Activated T-cell treated with anti-CD3 and anti-CD28 coated beads, Interleukin-2, amount 50 U/mL, for 24 hours (primary cell): ENCODE data around the gene MYO19.
"Not testable (repeated sequence)": the region's sequence is repeated elsewhere in the genome, so short reads cannot be mapped to it uniquely, and the experiment has no call there.

Experiments
- DNase-seq: peaks from one replicate; pipeline ENCODE4 v3.0.0-alpha.2; 2020
- H3K27ac Mint-ChIP-seq: 2 replicates; pipeline ENCODE4 v1.8.0; 2020; ENCODE audit warnings: mild to moderate bottlenecking, mixed read lengths
- H3K27me3 Mint-ChIP-seq: 2 replicates; pipeline ENCODE4 v1.8.0; 2020; ENCODE audit warnings: mixed read lengths
- H3K36me3 Mint-ChIP-seq: 2 replicates; pipeline ENCODE4 v1.8.0; 2020; ENCODE audit warnings: low read depth, mixed read lengths
- H3K4me1 Mint-ChIP-seq: 2 replicates; pipeline ENCODE4 v1.8.0; 2020; ENCODE audit warnings: low read depth, mixed read lengths
- H3K4me3 Mint-ChIP-seq: 2 replicates; pipeline ENCODE4 v1.8.0; 2020; ENCODE audit warnings: mild to moderate bottlenecking, moderate library complexity, mixed read lengths
- H3K9me3 Mint-ChIP-seq: 2 replicates; pipeline ENCODE4 v1.8.0; 2020; ENCODE audit warnings: mixed read lengths

Gene MYO19

DNA sequence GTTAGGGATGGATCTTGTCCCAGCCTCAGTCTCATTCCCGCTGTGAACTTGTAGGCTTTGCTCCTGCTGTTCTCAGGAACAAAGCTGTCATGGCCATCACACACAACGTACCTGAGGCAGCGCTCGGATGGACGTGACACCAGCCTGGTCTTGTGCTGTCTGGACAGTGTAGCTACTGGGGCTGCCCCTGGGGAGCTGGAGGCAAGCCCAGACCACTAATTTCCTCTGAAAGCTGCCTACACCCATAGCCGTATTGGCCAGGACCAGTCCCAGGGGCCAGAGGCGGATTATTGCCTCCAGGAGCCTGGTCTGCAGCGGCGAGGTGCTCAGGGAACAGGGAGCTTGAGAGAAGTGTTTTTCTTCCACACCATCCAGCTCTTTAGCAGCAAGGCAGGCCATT lies 36.5 kb downstream of the MYO19 start:
- Mint-ChIP-seq H3K4me1 (peaks cover 4% of the 10 kb centered on the region), H3K36me3 (peaks cover 93% of the 10 kb centered on the region), H3K27ac (peak overlapping the region; percentile 74), H3K9me3 (no peaks in the 10 kb centered on the region), H3K27me3 (no peaks in the 10 kb centered on the region), H3K4me3 (no peak overlapping the region)
- DNase-seq = no peak

DNA sequence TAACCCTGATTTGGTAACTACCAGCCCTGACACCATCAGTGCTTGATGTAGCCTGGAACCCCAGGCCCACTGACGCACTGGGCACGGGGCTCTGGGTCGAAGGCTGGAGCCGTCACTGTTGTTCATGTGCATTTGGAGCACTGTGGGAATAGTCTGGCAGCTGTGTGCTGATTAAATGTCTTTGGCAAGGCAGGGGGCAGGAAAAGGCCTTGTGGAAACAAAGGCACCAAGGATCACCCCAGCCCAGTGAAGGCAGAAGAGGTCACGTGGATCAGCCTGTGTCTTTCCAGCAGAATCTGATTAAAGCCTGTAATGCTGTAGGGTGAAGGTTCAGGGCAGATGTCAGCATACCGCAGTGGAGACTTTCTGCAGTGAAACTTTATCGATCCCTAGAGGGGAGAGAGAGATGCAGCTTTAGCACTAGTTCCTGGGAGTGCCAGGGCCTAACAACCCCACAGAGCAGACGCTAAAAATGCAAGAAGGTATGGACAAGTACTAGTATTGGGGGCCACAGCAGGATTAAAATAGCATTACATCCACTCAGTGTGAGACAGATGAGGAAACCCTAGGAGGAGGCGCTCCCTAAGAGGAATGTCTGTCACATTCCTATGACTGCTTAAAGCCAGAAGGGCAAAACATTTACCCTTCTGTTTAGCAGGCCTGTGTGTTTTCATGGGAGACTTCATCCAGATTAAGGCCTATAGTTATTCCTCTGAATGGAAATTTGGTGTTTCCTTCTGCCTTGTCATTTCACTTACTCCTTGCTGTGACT lies 38.5 kb downstream of the MYO19 start:
- no peak overlapping the region for H3K4me3 Mint-ChIP-seq
- no peak for DNase-seq
- peak overlapping the region; percentile 73 for H3K27ac Mint-ChIP-seq

DNA sequence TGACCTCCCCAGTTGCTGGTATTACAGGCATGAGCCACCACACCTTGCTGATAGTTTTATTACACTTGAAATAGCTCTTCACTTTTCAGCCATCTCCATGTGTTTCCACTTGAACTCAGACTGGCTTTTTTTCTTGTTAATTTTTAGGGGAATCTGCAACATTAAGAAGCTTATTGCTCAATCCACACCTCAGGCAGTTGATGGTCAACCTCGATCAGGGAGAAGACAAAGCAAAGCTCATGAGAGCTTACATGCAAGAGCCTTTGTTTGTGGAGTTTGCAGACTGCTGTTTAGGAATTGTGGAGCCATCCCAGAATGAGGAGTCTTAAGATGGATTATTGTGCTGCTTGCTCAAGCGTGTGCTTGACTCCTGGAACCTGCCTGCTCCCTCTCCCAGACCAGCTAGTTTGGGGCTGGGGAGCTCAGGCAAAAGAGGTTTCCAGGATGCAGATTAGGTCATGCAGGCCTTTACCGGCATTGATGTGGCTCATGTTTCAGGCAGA lies 39.5 kb downstream of the MYO19 start:
- no peak for DNase-seq
- Mint-ChIP-seq H3K9me3 (no peaks in the 10 kb centered on the region), H3K27ac (peak overlapping the region; percentile 71), H3K4me1 (peaks cover 22% of the 10 kb centered on the region), H3K27me3 (no peaks in the 10 kb centered on the region), H3K4me3 (no peak overlapping the region), H3K36me3 (peaks cover 92% of the 10 kb centered on the region)

More for the DNA sequence above, 38.5 kb downstream of the MYO19 start:
- H3K36me3 Mint-ChIP-seq = peaks cover 95% of the 10 kb centered on the region
- no peaks in the 10 kb centered on the region for H3K27me3 Mint-ChIP-seq
- peaks cover 15% of the 10 kb centered on the region for H3K4me1 Mint-ChIP-seq
- no peaks in the 10 kb centered on the region for H3K9me3 Mint-ChIP-seq

DNA sequence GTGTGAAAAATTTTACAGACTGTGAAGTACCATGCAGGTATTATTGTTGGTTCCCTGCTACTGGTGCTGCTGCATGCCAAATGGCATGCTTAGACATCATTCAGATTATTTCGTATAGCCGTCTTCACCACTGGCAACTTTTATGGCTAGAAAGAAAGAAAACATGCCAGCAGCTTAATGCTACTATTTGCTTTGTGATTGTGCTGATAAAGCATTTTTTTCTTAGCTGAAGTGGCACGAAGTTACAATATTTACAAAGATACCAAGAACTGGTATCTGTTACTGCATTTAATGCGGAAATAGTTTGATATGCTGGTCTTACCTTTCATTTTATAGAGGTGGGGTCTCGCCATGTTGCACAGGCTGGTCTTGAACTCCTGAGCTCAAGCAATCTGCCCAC lies 40.0 kb downstream of the MYO19 start:
- H3K9me3 Mint-ChIP-seq = no peaks in the 10 kb centered on the region
- no peaks in the 10 kb centered on the region for H3K27me3 Mint-ChIP-seq
- no peak overlapping the region for H3K4me3 Mint-ChIP-seq
- peaks cover 25% of the 10 kb centered on the region for H3K4me1 Mint-ChIP-seq
- no peak for DNase-seq
- peak overlapping the region; percentile 71 for H3K27ac Mint-ChIP-seq
- peaks cover 91% of the 10 kb centered on the region for H3K36me3 Mint-ChIP-seq

DNA sequence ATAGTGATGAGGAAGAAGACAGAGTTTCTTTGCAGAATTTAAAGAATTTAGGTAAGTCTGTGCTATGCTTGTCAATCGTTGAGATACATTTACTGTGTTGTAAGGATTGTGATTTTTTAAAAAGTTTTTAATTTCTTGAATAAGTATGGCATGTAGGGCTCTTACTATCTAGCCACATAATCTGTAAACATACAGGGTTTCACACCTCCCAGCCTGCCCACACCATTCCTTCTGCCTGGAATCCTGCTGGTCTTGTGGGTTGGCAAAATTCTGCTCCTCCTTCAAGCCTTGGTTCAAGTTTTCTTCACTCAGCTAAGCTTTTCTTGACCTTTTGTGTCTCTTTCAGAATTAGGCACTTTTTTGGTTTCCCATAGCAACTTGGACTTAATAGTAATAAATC lies 40.7 kb downstream of the MYO19 start:
- Mint-ChIP-seq H3K4me3 (no peak overlapping the region), H3K36me3 (peaks cover 92% of the 10 kb centered on the region), H3K27me3 (no peaks in the 10 kb centered on the region), H3K27ac (peak overlapping the region; percentile 42), H3K4me1 (peaks cover 33% of the 10 kb centered on the region), H3K9me3 (no peaks in the 10 kb centered on the region)
- no peak for DNase-seq

DNA sequence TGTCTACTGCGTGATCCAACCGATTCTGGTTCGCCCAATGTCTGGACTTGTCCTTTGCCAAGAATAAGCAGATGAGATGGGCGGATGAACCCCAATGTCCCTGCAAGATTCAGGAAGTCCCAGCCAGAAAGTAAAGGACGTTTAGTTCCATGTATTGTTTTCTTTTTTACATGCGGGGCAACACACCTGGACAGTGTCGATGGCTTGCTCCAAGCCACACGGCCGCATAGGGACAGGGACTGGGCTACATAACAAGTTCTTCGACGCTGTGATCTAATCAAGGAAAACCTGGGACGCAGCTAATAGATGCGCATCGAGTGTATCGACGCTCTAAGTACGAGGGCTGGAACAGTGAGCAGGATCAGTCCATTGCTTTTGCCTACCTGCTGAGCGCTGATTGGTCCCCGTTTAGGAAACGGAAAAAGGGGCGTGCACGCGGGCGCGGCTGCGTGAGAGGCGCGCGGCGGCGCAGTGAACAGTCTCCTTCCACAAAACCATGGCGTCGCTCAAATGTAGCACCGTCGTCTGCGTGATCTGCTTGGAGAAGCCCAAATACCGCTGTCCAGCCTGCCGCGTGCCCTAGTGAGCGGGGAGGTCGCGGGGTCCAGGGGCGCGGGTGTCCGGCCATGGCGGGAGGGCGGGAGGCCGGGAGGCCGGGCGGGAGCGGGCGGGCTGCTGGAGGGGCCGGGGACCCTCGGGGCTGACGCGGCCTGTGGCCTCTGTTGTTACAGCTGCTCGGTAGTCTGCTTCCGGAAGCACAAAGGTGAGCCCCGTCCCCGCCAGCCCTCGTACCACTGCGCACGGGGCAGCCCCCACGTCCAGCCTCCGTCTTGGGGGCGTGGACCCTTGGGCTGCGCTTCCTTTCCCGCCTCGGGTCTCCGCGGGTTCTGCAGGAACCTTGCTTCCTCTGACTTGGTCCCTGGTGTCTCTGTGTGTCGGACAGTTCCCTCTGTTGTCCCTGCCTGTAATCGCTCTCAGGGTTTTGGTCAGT lies 48.2 kb downstream of the MYO19 start, which contains the start of gene ZNHIT3:
Gene ZNHIT3 (plus strand): TSS at position 478 of the 991 bp plus-strand sequence. CDS start 19 bp downstream, at position 497.
- peak; percentile 89 for DNase-seq
- no peaks in the 10 kb centered on the region for H3K9me3 Mint-ChIP-seq
- peak within 1 kb of the TSS; percentile 99 for H3K27ac Mint-ChIP-seq
- peak within 1 kb of the TSS; percentile 98 for H3K4me3 Mint-ChIP-seq
- peaks cover 32% of the 10 kb centered on the region for H3K36me3 Mint-ChIP-seq
- peaks cover 11% of the 10 kb centered on the region for H3K27me3 Mint-ChIP-seq
- peaks cover 58% of the 10 kb centered on the region for H3K4me1 Mint-ChIP-seq

DNA sequence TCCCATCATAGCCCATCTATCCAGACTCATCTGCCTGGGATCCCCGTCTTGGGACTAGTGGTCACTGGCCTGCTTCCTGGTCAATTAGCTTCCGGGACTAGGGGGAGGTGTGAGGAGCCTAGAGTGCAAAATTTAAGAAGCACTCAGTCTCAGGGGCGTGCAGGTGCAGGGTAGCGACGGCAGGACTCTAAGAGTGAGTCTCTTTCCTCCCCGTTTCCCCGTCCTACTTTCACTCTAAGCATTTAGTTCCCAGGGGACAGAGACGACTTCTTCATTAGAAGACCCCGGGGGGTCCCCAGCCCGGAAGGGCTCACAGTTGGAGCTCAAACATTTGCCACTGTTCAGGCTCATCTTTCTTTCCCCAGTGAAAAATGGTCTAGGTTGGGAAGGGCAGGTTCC lies 48.9 kb downstream of the MYO19 start:
- Mint-ChIP-seq H3K4me1 (peaks cover 52% of the 10 kb centered on the region), H3K27ac (peak overlapping the region; percentile 99), H3K4me3 (peak overlapping the region; percentile 98), H3K9me3 (no peaks in the 10 kb centered on the region), H3K36me3 (peaks cover 26% of the 10 kb centered on the region), H3K27me3 (peaks cover 15% of the 10 kb centered on the region)
- DNase-seq = no peak

DNA sequence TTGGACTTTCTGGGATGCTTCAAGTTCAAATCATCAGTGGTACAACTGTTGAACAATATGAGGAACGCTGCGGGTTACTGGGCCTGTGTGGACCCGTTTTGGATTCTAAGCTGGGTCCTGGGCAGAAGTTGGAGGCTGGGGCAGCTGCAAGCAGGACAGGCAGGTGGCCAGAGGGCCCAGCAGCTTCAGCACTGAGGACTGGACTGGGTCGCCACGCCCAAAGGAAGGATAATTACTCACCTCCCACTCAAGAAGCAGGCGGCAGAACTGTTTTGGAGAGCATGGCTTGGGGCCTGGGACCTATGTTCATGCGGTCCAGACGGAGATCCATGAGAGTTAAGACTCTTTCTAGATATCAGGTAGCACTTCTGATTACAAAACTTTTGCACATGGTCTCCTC lies 49.6 kb downstream of the MYO19 start:
- H3K4me3 Mint-ChIP-seq = peak overlapping the region; percentile 44

DNA sequence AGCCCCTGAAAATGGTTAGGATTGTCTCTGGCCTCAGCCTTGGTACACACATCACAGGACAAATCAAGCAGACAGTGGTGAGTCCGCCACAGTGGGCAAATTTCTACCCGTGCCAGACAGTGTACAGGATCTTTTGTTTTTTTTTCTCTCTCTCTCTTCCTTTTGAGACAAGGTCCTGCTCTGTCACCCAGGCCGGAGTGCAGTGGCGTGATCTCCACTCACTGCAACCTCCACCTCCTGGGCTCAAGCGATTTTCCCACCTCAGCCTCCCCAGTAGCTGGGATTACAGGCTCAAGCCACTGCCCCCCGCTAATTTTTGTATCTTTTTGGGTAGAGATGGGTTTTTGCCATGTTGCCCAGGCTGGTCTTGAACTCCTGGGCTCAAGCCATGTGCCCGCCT lies 50.6 kb downstream of the MYO19 start:
- H3K4me1 Mint-ChIP-seq = peaks cover 38% of the 10 kb centered on the region
- not testable (repeated sequence) for DNase-seq, H3K9me3 Mint-ChIP-seq, H3K27ac Mint-ChIP-seq, H3K4me3 Mint-ChIP-seq
- peaks cover 13% of the 10 kb centered on the region for H3K36me3 Mint-ChIP-seq
- H3K27me3 Mint-ChIP-seq = peaks cover 22% of the 10 kb centered on the region

More for the DNA sequence above, 49.6 kb downstream of the MYO19 start:
- peaks cover 22% of the 10 kb centered on the region for H3K36me3 Mint-ChIP-seq
- H3K27me3 Mint-ChIP-seq = peaks cover 19% of the 10 kb centered on the region
- DNase-seq = no peak
- no peak overlapping the region for H3K27ac Mint-ChIP-seq
- no peaks in the 10 kb centered on the region for H3K9me3 Mint-ChIP-seq
- H3K4me1 Mint-ChIP-seq = peaks cover 48% of the 10 kb centered on the region

DNA sequence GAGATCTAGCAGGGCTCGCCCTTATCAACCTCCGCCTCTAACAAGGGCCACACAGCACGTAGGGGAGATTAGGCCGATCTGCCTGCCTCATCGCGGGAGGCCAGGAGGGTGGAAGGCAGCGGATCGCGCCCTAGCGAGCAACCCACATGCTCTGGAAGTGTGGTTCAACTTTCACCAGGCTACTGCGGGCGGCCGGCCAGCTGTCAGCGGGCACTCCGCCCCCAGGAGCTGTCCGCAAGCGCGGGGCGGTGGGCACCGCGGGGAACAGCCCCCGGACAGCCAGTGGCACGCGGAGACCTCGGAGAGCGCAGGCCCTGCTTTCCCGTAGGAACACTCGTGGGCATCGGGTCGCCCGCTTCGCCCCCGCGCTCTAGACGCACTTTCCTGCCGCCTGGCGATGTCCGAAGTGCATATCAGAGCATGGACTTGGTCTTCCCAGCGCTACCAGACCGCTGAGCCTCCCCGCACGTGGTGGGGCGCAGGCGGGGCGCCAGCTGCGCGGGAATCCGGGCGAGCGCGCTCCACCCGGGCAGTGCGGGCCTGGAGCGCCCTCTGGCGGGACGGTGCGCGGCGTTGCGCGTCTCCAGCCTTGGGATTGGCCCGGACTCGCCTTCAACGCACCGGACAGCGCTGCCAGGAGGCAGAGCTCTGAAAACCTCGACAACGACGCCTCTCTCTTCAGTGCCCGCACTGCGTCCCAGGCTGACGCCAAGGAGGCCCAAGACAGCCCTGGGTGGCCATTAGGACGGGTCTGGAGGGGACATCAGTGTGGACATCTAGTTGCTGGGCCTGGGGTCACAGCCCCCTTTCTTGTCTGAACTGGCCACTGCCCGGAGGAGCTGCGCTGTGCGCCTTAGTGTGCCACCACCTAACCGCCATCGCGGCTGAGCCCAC lies 51.8 kb downstream of the MYO19 start:
- peaks cover 32% of the 10 kb centered on the region for H3K4me1 Mint-ChIP-seq
- no peak overlapping the region for H3K27ac Mint-ChIP-seq
- H3K27me3 Mint-ChIP-seq = peaks cover 27% of the 10 kb centered on the region
- H3K4me3 Mint-ChIP-seq = peak overlapping the region; percentile 27
- peaks cover 8% of the 10 kb centered on the region for H3K36me3 Mint-ChIP-seq
- H3K9me3 Mint-ChIP-seq = no peaks in the 10 kb centered on the region
- DNase-seq = peak; percentile 92

DNA sequence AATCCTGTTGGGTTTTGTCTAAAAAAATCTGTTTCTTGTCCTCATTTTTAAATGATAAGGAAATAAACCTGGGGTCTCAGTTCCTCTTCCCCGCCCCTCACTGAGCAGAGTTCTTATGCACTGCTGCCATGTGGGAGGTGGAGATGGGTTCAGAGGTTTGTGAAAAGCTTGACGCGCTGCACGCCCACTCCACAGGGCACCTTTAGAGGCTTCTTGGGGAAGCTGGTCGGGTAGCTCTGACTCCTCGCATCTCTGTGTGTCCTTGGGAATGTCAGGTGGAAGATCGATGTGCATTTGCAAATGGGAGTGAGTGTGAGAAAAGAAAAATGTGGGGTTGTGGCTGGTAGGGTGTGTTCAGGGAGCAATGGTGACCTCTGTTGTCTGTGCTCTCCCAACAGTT lies 52.8 kb downstream of the MYO19 start:
- H3K4me3 Mint-ChIP-seq = no peak overlapping the region
- peaks cover 23% of the 10 kb centered on the region for H3K4me1 Mint-ChIP-seq
- H3K27ac Mint-ChIP-seq = no peak overlapping the region
- peaks cover 3% of the 10 kb centered on the region for H3K36me3 Mint-ChIP-seq
- peaks cover 34% of the 10 kb centered on the region for H3K27me3 Mint-ChIP-seq
- DNase-seq = no peak
- no peaks in the 10 kb centered on the region for H3K9me3 Mint-ChIP-seq

DNA sequence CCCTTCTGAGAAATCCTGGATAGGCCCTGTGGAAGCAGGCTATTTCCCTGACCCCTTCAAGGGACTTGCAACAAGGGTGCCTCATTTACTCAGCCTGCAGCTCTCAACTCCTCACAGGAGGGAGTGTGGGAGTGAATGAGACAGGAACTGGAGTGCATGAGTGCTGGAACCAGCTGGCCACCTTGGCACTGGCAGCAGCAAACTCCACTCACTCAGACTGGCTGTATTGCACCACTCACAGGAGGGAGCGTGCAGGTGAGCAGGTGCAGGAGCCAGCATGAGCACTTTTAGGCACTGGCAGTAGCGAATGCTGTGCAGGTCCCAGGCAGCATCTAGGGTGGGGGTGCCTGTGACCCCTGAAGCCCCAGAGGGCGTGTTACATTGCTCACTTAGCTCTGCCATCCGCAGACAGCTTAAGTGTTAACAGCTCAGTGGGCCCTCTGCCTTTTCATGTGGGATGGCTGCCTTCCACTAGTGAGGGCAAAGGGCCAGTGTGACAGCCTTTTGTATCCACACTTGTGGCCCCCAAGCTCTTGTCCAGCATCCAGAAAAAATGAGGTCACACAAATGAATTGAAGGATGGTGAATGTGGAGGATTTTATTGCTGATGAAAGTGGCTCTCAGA lies 59.2 kb downstream of the MYO19 start:
- DNase-seq = no peak
- Mint-ChIP-seq H3K4me3 (no peak overlapping the region), H3K9me3 (no peaks in the 10 kb centered on the region), H3K27ac (no peak overlapping the region), H3K27me3 (peaks cover 37% of the 10 kb centered on the region), H3K4me1 (no peaks in the 10 kb centered on the region), H3K36me3 (no peaks in the 10 kb centered on the region)

DNA sequence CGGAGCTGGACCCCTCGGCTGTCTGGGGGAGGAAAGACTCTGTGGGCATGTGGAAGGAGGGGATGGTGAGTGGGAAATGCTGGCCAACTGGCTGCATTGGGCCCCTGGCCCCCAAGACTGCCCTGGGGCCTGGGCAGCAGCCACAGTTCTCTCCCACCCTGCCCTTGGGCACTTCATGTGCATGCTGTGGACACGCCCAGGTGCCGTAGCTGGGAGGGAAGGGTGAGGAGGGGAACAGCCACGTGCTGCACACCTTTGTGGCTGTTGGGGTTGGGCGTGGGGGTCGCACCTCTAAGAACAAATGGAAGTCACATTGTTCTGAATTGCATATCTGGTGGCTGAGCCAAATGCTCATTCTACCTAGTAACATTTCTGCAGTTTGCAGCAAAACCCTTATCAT lies 60.1 kb downstream of the MYO19 start:
- no peak overlapping the region for H3K4me3 Mint-ChIP-seq
- no peaks in the 10 kb centered on the region for H3K36me3 Mint-ChIP-seq
- peaks cover 39% of the 10 kb centered on the region for H3K27me3 Mint-ChIP-seq
- H3K4me1 Mint-ChIP-seq = no peaks in the 10 kb centered on the region
- H3K27ac Mint-ChIP-seq = no peak overlapping the region
- no peaks in the 10 kb centered on the region for H3K9me3 Mint-ChIP-seq
- DNase-seq = no peak
